AG04450 (cell line): Measurements from ENCODE around the gene ADAMTSL4. TPM values are rescaled to one million over a fixed set of nuclear protein-coding genes. Genes with fewer than 3 reads are reported as not detected.

Source experiments
- CTCF ChIA-PET: fragments of 300-600, 350-600 bp; formaldehyde crosslinking; extraction: SDS; loops from one replicate; lab custom pipeline; 2022; ENCODE audit warnings: antibody characterized with exemption, inconsistent platforms; lab: Charles Lee
- POLR2A ChIA-PET: fragments of 350-600 bp; formaldehyde crosslinking; extraction: SDS; loops from one replicate; lab custom pipeline; 2021; ENCODE audit warnings: antibody characterized with exemption, inconsistent platforms; lab: Yijun Ruan, JAX
- DNase-seq: peaks from one replicate; pipeline ENCODE4 v3.0.0-alpha.2; 2011; ENCODE audit warnings: low read depth, low spot score
- H3K27ac ChIP-seq: one replicate; pipeline ENCODE4 v1.5.1; 2012; ENCODE audit warnings: low read depth, low read length, control low read depth
- H3K27me3 ChIP-seq: one replicate; pipeline ENCODE4 v1.6.0; 2012; ENCODE audit warnings: low read length; ENCODE audit not compliant: control insufficient read depth, insufficient read depth
- H3K4me3 ChIP-seq: 2 replicates; pipeline ENCODE4 v1.5.1; 2011; ENCODE audit warnings: mild to moderate bottlenecking, low read depth, low read length, control low read depth
- H3K9me3 ChIP-seq: 2 replicates; pipeline ENCODE4 v1.5.1; 2012; ENCODE audit warnings: low read length; ENCODE audit not compliant: control insufficient read depth, insufficient read depth
- CTCF ChIP-seq: IDR thresholded peaks from 2 replicates; pipeline ENCODE4 v1.5.1; 2011; ENCODE audit warnings: low read depth, low read length, control low read depth, inconsistent platforms
- polyA plus RNA-seq: library from polyadenylated mRNA; depleted of rRNA; stranded (reverse); fragments of >200 nt; gene quantifications from 2 replicates; pipeline ENCODE4 v1.2.3, GENCODE V29; 2011

ADAMTSL4 gene
- polyA plus RNA-seq, 1 experiment = 4.2 TPM

- no peak for DNase-seq
- POLR2A ChIA-PET = interaction anchor here (0.6 to 1.4 kb wide), 3 partner anchors 8 to 189 kb away, joined by 3 to 4 read pairs (median 4); partner anchors contain the start of gene RPRD2
- no peak for TF ChIP-seq CTCF
- Histone ChIP-seq H3K27ac (peak overlapping the region; percentile 73), H3K27me3 (no peaks in the 10 kb centered on the region), H3K4me3 (no peak overlapping the region), H3K9me3 (no peaks in the 10 kb centered on the region; the same call in 1 of the 2 replicates)
- CTCF ChIA-PET = interaction anchor here (1.6 to 7.2 kb wide), 2 partner anchors 8 to 20 kb away, joined by 5 to 64 read pairs; no protein-coding TSS in a partner anchor
These were observed 3.7 kb downstream of the ADAMTSL4 start for GRCh38 chr1:150552911-150553289.

- peak overlapping the region; percentile 73 for H3K27ac ChIP-seq
- H3K9me3 ChIP-seq = no peaks in the 10 kb centered on the region; the same call in 1 of the 2 replicates
- no peak for TF ChIP-seq CTCF
- H3K27me3 ChIP-seq = no peaks in the 10 kb centered on the region
- CTCF ChIA-PET = interaction anchor here (1.6 kb wide), 1 partner anchor 21 kb away, joined by 5 read pairs; no protein-coding TSS in a partner anchor
- H3K4me3 ChIP-seq = no peak overlapping the region
- DNase-seq = no peak
- POLR2A ChIA-PET = no interaction called here
These were observed 4.3 kb downstream of the ADAMTSL4 start for GRCh38 chr1:150553392-150554085.

- Histone ChIP-seq H3K9me3 (no peaks in the 10 kb centered on the region; the same call in 1 of the 2 replicates), H3K27ac (no peak overlapping the region), H3K27me3 (no peaks in the 10 kb centered on the region), H3K4me3 (no peak overlapping the region)
- TF ChIP-seq CTCF = no peak
- DNase-seq = no peak
- POLR2A ChIA-PET = interaction anchor here (0.9 kb wide), 1 partner anchor 26 kb away, joined by 8 read pairs; no protein-coding TSS in a partner anchor
- CTCF ChIA-PET = interaction anchor here (1.6 kb wide), 1 partner anchor 21 kb away, joined by 5 read pairs; no protein-coding TSS in a partner anchor
These were observed 4.9 kb downstream of the ADAMTSL4 start for GRCh38 chr1:150554086-150554452.

GRCh38 chr1:150555198-150555970 lies 6.2 kb downstream of the ADAMTSL4 start:
- no peak for TF ChIP-seq CTCF
- ChIA-PET POLR2A (interaction anchor here (1.2 kb wide), 1 partner anchor 24 kb away, joined by 4 read pairs; the partner anchor contains the start of gene MCL1), CTCF (no interaction called here)
- Histone ChIP-seq H3K27ac (no peak overlapping the region), H3K9me3 (no peaks in the 10 kb centered on the region; the same call in 1 of the 2 replicates), H3K27me3 (no peaks in the 10 kb centered on the region), H3K4me3 (no peak overlapping the region)
- DNase-seq = no peak
